GM18502 (cell line): ENCODE results near the gene ATP7A.
"Not testable (repeated sequence)": the region's sequence is repeated elsewhere in the genome, so short reads cannot be mapped to it uniquely, and the experiment has no call there.

ENCODE experiments used
- ATAC-seq: cut with Tn5 transposase; IDR thresholded peaks from one replicate; pipeline ENCODE4 v1.9.1; 2021; ENCODE audit warnings: mild to moderate bottlenecking; ENCODE audit not compliant: unreplicated experiment, poor library complexity

Gene ATP7A

DNA sequence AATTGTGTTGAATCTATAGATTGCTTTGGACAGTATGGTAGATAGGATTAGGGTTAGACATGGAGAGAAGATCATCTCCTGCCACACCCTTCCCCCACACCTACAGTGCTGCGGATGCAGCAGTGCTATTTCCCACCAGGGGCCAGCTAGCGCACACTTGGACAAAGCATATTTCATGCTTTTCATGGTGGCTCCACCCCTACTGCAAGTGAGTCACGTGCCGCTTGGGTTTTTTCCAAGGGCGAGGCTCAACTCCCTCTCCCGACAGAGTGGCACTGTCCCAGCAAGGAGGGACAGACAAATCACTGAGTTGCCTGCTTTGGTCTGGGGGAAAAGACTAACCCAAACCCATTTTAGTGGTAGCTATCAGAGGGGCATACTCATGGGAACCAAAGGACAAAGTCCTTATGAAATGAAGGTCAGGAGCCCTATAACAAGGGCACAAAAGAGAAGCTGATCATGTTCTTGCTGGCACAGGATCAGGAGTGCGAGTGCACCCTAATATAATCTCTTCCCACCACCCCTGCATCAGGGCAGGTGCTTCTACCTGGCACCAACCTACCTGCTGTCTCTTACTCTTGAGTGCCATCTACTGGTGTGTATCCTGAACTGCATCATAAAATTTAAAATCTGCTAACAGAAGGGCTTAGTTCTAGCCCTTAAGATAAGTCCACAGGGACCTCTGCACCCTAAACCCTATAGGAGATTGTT is 114.0 kb downstream of the ATP7A start:
- ATAC-seq: peak; percentile 50

DNA sequence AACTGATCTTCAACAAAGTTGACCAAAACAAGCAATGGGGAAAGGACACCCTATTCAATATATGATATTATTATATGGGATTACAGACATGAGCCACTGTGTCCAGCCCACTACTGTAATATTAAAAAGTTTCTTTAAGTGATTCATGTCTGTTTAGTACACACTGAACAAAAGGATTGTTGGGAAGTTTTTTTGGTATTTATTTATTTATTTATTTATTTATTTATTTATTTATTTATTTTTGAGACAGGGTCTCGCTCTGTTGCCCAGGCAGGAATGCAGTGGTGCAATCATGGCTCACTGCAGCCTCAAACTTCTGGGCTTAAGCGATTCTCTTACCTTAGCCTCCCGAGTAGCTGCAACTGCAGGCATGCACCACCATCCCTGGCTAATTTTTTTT is 117.3 kb downstream of the ATP7A start:
- ATAC-seq: no peak

DNA sequence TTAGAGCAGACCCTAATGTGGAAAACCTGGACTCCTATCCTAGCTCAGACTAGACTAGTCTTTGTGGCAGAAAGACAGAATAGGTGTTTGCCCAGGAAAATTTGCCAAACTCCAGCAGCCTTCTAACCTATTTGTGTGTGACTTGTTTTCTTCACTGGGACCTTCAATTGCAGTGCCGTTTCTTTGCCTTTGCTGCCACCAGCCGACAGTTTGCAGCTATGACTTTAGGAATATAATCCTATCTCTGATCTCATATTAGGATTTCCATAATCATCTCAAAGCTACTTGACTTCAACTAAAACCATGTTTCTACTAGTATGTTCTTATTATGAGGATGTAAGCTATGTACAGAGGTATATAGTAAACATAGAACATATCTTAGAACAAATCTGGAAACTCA is 119.2 kb downstream of the ATP7A start:
- ATAC-seq: no peak

DNA sequence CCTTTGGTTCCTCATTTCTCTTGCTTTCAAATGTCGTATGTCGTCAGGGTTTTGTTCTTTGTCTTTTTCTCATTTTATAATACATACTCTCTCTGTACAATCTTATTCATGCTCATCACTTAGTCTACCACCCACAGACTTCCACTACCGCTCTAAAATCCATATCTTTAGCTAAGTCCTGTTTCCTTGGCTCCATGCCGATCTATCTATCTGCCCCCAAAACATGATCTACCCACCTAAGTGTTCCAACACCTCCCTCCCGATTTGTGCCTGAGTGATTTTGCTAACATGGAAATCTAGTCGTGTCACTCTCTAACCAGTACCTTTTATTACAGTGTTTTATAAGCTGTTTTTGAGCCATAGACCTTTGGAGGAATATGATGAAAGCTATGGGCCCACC is 124.6 kb downstream of the ATP7A start:
- no peak for ATAC-seq

DNA sequence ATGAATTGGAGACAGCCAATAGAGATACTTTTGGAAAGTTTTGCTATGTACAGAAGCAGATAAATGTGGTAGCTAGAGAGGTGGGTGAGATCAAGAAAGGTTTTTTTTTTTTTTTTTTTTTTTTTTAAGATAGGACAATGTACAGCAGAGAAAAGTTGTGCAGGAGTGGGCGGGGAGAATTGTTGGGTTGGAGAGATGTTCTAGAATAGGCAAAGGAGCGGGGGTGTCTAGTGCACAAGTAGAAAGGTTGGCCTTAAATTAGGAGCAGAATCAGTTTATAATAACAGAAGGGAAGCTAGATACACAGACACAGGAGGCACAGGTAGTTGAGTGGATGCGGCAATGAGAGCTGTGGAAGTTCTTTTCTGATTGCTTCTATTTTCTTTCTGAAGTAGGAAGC is 127.4 kb downstream of the ATP7A start:
- no peak for ATAC-seq

DNA sequence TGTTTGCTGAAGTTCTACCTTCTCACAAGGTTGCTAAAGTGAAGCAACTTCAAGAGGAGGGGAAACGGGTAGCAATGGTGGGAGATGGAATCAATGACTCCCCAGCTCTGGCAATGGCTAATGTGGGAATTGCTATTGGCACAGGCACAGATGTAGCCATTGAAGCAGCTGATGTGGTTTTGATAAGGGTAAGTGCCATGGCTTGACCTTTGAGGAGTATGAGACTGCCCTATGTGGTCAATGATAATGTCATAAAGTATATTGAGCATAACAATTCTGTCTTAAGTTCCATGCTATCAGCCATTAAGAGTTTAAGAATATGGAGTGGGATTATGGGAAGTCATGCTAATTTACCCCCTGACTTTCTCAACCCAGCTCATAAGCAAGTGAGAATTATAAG is 132.1 kb downstream of the ATP7A start:
- no peak for ATAC-seq

DNA sequence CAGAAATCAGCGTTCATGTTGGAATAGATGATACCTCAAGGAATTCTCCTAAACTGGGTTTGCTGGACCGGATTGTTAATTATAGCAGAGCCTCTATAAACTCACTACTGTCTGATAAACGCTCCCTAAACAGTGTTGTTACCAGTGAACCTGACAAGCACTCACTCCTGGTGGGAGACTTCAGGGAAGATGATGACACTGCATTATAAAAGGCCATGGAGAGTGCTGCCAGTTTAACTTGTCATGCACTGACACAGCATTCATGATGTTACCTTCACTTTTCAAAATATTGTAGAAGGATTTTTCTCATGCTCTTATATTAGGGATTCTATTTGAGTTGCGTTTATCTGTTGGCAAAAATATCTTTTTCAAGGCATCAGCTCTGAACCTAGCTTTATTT is 135.9 kb downstream of the ATP7A start:
- ATAC-seq: no peak

DNA sequence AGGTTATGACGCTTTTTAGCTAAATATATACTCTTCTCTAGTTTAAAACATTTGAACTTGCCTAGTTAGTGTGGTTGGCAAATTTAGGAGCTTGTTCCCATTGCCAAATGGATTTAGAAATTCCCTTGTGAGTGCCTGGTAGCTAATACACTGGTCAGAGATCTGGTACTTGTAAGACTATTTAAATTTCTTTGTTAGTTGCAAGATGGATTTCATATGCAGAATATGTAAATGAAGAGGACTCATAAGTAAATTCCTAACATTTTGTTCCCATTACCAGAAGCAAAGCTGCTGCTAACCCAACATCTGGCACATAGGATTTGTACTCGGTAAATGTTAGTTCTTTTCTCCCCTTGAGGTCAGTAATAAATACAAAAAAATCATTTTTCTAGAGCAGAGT is 137.6 kb downstream of the ATP7A start:
- no peak for ATAC-seq

DNA sequence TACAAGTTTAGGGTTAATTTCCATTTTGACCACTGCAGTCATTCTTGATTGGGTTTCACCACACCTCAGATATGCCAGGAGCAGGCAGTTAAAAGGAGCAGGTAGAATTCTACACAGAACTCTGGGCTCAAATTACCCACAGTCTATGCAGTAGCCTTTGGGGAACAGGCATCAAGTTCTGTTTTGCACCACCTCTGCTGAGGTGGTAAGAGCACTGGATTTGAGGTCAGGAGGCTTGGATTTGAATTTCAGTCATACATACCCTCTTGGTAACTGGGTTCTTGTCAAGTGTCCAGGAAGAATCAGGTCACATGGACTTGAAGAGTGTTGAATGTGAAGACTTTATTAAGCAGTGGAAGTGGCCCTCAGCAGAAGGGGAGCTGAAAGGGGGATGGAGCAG is 153.2 kb downstream of the ATP7A start:
- ATAC-seq: no peak

DNA sequence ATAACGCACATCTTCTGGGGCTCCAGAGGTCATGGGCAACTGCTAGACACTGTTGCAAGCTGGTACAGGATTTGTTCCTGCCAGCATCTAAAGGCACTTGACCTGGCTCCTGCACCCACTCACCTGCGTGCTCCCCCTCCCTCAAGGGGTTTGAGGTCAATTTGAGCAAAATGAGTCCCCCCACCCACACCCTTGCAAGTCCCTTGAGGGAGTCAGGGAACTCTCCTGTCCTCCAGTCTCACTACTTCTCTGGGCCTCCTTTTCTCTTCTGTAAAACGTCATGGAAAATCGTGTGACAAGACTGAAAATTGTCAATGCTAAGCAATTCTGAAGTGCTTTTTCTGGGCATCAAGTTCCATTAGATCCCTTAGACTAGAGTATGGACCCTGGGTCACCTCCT is 153.7 kb downstream of the ATP7A start:
- no peak for ATAC-seq

DNA sequence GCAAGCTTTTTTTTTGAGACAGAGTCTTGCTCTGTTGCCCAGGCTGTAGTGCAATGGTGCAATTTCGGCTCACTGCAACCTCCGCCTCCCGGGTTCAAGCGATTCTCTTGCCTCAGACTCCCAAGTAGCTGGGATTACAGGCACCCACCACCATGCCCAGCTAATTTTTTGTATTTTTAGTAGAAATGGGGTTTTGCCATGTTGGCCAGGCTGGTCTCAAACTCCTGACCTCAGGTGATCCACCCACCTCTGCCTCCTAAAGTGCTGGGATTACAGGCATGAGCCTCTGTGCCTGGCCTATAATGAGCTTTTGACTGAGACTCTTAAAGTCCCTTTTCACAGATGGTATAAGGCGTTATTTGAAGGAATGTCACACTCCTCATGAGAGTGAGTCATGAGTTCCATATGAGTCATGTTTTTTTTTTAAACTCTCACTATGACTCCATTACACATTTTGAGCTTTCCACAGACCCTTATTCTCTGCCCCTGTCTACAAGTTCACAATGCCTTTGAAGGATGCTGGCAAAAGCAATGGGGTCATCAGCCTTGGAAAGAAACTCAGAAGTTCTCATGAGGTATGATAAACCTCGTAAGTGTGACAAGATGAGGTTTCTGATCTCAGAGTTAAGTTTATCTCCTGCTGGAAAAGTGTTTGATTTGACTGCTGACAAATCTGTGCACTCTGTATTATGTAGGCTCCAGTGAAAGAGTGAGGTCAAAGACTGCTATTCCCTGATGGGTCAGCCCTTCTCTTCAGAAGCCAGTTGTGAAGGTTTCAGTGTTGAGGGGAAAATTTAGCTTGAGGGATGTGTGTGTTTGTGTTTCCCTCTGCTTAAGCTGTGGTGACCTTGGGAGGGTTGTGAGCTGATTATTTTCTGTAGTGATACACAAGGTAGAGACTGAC is 154.5 kb downstream of the ATP7A start:
- ATAC-seq: peak; percentile 87

DNA sequence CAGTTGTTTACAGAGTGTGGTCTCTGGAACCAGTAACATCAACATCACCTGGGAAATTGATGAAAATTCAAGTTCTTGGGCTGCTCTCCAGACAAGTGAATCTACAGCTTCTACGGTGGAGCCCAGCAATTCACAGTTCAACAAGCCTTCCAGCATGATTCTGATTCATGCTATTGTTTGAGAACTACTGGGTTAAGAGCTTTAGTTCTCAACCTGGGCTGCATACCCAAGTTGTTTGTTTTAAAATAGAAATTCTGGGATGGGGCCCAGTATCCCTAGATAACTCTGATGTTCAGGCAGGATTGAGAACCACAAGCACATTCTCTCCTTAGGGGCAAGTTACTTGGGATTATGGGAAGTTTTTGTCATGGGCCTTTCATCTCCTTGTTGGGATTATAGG is 155.6 kb downstream of the ATP7A start:
- ATAC-seq: no peak

DNA sequence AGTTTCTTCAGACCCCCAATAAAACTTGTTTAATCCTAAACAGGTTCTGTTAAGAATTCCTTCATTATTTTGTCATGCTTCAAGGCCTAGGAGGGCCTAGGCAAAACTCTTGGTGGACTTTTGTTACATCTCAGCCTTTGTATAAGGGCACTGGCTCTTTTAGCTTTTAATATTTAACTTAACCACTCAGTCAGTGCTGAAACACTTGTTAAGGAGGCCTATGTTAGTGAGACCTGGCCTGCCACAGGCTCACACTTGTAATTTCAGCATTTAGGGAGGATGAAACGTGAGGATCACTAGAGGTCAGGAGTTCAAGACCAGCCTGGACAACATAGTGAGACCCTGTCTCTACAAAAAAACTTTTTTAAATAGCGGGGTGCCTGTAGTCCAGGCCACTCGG is 160.8 kb downstream of the ATP7A start:
- no peak for ATAC-seq

DNA sequence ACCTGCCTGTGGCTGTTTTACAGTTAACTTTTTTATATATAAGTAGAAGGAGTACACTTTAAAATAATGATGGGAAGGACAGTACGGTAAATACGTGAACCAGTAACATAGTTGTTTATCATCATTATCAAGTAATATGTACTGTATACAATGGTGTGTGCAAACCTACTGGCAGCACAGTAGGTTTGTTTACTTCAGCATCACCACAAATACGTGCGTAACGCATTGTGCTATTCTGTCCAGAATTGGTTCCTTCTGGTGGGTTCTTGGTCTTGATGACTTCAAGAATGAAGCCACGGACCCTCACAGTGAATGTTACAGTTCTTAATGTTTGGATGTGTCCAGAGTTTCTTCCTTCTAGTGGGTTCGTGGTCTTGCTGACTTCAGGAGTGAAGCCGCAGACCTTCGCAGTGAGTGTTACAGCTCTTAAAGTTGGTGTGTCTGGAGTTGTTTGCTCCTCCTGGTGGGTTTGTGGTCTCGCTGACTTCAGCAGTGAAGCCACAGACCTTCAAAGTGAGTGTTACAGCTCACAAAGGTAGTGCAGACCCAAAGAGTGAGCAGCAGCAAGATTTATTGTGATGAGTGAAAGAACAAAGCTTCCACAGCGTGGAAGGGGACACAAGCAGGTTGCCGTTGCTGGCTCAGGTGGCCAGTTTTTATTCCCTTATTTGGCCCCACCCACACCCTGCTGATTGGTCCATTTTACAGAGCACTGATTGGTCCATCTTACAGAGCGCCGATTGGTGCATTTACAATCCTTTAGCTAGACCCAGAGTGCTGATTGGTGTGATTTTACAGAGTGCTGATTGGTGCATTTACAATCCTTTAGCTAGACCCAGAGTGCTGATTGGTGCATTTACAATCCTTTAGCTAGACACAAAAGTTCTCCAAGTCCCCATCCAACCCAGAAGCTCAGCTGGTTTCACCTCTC is 162.9 kb downstream of the ATP7A start:
- ATAC-seq: not testable (repeated sequence)

DNA sequence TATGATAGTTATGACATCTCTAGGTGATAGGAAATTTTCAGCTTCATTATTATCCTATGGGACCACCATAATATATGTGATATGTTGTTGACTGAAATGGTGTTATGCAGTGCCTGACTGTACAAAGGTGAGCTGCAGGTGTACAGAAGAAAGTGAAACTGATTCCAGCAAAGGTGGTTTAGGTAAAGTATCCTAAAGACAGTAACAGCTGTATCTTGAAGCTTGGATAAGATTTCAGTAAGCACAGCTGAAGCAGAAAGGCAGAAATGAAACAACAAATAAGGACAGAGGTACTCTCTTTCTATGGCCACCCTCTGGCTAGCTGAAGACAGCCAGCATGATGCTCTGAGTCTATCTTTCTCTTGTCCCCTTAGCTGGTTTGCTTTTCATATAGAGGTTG is 163.6 kb downstream of the ATP7A start:
- no peak for ATAC-seq

DNA sequence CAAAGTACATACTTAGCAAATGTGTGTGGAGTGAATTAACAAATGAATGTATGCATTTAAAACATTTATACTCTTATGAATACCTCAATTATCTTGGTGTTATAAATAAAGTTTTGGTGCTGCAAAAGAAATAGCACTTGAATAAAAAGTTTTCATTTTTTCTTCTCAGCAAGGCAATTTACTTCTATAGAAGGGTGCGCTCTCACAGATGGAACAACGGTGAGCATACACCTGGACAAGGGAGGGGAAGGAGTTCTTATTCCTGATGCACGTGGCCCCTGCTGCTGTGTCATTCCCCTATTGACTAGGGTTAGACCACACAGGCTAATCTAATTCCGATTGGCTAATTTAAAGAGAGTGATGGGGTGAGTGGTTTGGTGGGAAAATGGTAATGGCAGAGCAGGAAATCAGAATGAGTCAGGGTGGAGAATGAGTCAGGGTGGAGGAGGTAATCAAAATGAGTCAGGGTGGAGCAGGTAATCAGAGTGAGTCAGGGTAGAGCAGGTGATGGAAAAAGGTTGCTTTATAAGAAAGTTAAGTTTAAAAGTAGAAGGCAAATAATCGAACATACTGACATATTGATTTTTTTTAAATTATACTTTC is 165.4 kb downstream of the ATP7A start:
- no peak for ATAC-seq

DNA sequence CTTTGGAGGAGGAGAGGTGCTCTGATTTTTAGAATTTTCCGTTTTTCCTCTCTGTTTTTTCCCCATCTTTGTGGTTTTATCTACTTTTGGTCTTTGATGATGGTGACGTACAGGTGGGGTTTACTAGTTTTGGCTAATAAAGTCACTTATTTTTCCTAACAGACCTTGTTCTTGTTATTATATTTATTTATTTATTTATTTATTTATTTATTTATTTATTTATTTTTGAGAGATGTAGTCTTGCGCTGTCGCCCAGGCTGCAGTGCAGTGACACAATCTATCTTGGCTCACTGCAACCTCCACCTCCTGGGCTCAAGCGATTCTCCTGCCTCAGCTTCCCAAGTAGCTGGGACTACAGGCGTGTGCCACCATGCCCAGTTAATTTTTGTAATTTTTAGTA is 170.9 kb downstream of the ATP7A start:
- not testable (repeated sequence) for ATAC-seq

DNA sequence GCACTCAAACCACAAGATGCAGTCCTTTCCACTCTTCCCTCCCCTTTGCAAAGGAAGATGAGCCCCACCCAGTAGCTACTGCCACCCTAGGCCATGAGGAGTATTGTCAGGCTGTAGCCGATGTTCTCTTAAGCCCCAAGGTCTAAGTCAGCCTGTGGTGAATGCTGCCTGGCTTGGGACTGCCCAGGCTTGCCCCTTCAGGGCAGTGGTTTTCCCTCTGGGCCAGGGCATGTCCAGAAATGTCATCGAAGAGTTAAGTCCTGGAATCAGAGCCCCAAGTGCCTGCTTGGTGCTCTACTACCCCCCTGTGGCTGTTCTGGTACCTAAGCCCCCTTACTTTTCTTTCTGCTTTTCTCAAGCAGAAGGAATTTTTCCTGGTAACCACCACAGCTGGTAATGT is 181.8 kb downstream of the ATP7A start:
- ATAC-seq: peak; percentile 77

DNA sequence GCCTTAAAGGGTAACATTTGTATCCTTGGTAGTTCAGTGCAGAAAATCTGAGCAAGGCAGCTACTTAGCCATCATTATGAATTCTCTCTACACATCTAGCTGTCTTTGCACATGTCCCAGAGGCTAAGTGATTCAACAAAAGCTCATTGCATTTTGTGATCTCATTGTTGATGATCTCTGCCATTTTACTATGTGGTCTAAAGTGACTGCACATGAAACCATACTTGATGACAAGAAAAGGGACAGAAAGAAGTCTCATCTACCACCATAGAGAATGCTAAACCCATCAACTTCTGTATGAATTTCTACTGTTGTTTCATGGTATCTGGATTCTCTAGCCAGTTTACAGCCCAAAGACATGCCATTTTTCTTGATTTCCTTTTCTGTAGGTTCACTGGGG is 187.6 kb downstream of the ATP7A start:
- no peak for ATAC-seq
